Nephron progenitor cell (in vitro differentiated cells): ENCODE results near the gene MMP28.

ENCODE experiments used
- DNase-seq: peaks from one replicate; pipeline ENCODE4 v3.0.0; 2021
- H3K27ac Mint-ChIP-seq: 2 replicates; pipeline ENCODE4 v1.8.0; 2021; ENCODE audit warnings: mild to moderate bottlenecking, moderate library complexity, mixed read lengths
- H3K27me3 Mint-ChIP-seq: 2 replicates; pipeline ENCODE4 v1.8.0; 2021; ENCODE audit warnings: mild to moderate bottlenecking, low read depth, mixed read lengths; ENCODE audit not compliant: poor library complexity
- H3K36me3 Mint-ChIP-seq: 2 replicates; pipeline ENCODE4 v1.8.0; 2021; ENCODE audit warnings: low read depth, mixed read lengths
- H3K4me1 Mint-ChIP-seq: 2 replicates; pipeline ENCODE4 v1.8.0; 2021; ENCODE audit warnings: mixed read lengths
- H3K4me3 Mint-ChIP-seq: 2 replicates; pipeline ENCODE4 v1.8.0; 2021; ENCODE audit warnings: mild to moderate bottlenecking, moderate library complexity, mixed read lengths
- H3K9me3 Mint-ChIP-seq: 2 replicates; pipeline ENCODE4 v1.8.0; 2021; ENCODE audit warnings: mild to moderate bottlenecking, moderate library complexity, mixed read lengths
- TF ChIP-seq, protein P1 (sequence below): fragments of 200-600 bp; sonication (generic); IDR thresholded peaks from 2 replicates; pipeline ENCODE4 v1.5.0; 2021; ENCODE audit warnings: antibody characterized with exemption

MMP28 gene

DNA sequence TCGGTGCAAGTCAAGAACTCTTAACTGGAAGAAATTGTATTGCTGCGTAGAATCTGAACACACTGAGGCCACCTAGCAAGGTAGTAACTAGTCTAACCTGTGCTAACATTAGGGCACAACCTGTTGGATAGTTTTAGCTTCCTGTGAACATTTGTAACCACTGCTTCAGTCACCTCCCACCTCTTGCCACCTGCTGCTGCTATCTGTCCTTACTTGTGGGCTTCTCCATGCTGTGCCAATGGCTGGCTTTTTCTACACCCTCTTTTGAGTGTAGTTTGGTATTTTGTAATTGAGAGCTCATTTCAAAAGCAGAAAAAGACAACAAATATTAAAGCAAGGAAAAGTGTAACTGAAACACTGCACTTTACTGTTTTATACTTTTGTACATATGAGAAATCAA is 71.7 kb downstream of the MMP28 start:
- Mint-ChIP-seq H3K4me3 (no peak overlapping the region), H3K36me3 (peaks cover 42% of the 10 kb centered on the region), H3K27ac (no peak overlapping the region), H3K4me1 (peaks cover 48% of the 10 kb centered on the region), H3K27me3 (peaks cover 3% of the 10 kb centered on the region), H3K9me3 (no peaks in the 10 kb centered on the region)
- TF ChIP-seq, protein P1, sequence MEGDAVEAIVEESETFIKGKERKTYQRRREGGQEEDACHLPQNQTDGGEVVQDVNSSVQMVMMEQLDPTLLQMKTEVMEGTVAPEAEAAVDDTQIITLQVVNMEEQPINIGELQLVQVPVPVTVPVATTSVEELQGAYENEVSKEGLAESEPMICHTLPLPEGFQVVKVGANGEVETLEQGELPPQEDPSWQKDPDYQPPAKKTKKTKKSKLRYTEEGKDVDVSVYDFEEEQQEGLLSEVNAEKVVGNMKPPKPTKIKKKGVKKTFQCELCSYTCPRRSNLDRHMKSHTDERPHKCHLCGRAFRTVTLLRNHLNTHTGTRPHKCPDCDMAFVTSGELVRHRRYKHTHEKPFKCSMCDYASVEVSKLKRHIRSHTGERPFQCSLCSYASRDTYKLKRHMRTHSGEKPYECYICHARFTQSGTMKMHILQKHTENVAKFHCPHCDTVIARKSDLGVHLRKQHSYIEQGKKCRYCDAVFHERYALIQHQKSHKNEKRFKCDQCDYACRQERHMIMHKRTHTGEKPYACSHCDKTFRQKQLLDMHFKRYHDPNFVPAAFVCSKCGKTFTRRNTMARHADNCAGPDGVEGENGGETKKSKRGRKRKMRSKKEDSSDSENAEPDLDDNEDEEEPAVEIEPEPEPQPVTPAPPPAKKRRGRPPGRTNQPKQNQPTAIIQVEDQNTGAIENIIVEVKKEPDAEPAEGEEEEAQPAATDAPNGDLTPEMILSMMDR = no peak
- no peak for DNase-seq

DNA sequence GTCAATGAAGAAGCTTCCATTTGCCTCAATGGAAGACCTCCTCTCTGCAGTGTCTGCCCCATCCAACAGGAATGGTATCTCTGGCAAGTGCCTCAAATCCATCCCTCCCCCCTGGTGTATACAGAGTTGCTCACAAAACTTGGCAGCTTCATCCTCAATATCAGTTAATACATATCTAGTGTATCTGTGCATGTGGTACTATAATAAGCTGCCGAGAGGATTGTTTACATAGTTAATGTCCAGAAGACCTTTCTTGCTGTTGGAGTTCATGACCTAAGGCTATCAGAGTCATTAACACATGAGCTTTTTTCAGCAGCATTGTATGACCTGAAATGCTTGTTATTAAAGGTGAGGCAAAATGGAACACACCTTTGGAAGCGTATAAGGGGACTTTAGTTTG is 78.0 kb downstream of the MMP28 start:
- Mint-ChIP-seq H3K27me3 (no peaks in the 10 kb centered on the region), H3K4me3 (no peak overlapping the region), H3K4me1 (peaks cover 24% of the 10 kb centered on the region), H3K27ac (no peak overlapping the region), H3K9me3 (no peaks in the 10 kb centered on the region), H3K36me3 (peaks cover 41% of the 10 kb centered on the region)
- TF ChIP-seq, protein P1 = no peak
- no peak for DNase-seq

DNA sequence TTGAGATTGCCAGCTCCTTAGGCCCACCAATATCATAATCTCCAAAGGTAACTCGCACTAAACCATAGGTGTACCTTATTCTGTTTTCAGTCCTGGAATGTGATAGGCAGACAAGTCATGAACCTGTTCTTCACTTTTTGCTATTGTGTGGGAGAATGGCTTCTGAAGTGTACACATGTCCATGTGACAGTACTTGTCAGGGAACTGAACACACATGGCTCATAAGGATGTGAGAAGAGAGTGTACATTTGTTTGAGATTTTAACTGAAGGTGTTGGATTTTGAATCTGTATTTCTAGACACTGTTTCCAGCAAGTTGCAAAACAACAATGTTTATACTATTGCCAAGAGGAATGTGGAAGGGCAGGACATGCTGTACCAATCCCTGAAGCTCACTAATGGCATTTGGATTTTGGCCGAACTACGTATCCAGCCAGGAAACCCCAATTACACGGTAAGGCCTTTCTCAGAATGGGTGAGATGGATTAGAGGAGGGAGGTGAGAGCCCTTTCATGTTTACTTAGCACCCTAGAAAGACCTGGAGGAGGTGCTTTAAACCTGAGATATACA is 78.5 kb downstream of the MMP28 start:
- H3K27ac Mint-ChIP-seq = no peak overlapping the region
- peaks cover 24% of the 10 kb centered on the region for H3K4me1 Mint-ChIP-seq

DNA sequence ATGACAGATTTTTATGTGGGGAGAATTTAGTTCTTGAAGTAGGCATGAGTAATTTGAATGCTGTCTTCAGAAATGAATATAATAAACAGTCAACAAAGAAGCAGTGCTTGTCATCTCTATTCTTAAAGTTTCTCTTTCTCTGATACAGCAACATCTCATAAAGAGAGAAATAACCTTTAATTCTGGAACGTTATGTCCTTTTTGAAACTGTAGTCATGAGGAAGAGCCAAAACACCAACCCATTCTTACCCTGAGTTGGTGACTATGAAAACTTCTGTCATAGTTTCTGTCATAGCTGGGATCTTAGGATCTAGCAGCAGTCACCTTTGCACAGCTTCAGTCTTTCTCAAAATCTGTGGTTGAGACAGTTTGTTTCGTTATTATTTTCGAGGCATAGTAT is 79.3 kb downstream of the MMP28 start:
- H3K27ac Mint-ChIP-seq = no peak overlapping the region
- H3K27me3 Mint-ChIP-seq = no peaks in the 10 kb centered on the region
- peaks cover 49% of the 10 kb centered on the region for H3K36me3 Mint-ChIP-seq
- no peak overlapping the region for H3K4me3 Mint-ChIP-seq
- no peak for DNase-seq
- TF ChIP-seq, protein P1 = no peak
- no peaks in the 10 kb centered on the region for H3K9me3 Mint-ChIP-seq
- H3K4me1 Mint-ChIP-seq = peaks cover 26% of the 10 kb centered on the region

More for the DNA sequence above, 78.5 kb downstream of the MMP28 start:
- Mint-ChIP-seq H3K36me3 (peaks cover 41% of the 10 kb centered on the region), H3K9me3 (no peaks in the 10 kb centered on the region), H3K4me3 (no peak overlapping the region), H3K27me3 (no peaks in the 10 kb centered on the region)
- DNase-seq = no peak
- TF ChIP-seq, protein P1 = no peak
